Stimulated activated CD4-positive, alpha-beta T cell treated with anti-CD3 and anti-CD28 coated beads, TNF-alpha, amount 100 ng/mL, for 1 hour (primary cell): ENCODE data around the gene GAL.

Experiments used
- DNase-seq, 3 donors: peaks; one replicate each; pipeline ENCODE4 v3.0.0-alpha.2; 2020; ENCODE audit warnings: low read depth in 3 of 3, low spot score in 1 of 3

Gene GAL

GRCh38 chr11:68680541-68681231 lies 3.7 kb upstream of the GAL start:
- DNase-seq = no peak

- no peak for DNase-seq
Measured at GRCh38 chr11:68682531-68682961, 1.8 kb upstream of the GAL start.

DNA sequence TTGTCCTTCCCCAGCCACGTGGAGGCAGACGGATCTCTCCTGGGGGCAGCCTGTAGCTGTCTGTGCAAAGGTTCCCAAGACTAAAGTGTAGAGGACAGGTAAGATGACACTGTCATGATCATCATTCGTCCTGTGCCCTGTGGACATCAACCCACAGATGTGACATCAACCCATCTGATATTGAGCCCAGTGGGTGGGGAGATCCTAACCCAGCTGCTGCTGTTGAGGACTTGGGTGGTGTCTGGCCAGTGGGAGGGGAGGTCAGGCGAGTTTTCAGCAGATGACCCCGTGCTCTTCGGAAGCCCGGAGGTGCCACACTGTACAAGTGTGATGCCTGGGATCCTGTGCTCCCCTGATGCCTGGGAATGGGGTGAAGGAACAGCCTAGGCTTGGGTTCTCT lies 1.2 kb upstream of the GAL start:
- no peak for DNase-seq

GRCh38 chr11:68683536-68684384 lies 584 bp upstream of the GAL start:
- DNase-seq = no peak

- DNase-seq = no peak
Measured at GRCh38 chr11:68685656-68686380, 1.5 kb downstream of the GAL start.

DNA sequence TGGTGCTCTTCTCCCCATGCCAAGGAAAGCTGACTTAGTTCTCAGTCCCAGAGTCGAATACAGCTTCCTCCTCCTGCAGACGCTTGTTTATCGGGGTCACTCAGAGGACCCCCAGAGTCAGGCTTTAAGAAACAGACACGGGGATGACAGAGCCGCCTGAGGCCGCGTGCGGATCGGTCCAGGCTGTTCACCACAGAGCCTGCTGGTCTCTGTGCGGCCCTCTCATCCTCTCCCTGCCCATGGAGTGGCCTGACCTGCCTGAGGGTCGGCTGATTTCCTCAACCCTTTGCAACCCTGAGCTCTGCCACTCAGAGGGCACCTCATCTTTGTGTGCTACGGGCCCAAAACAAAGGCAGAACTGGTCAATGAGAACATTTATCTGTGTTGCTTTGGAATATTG lies 2.1 kb downstream of the GAL start:
- no peak for DNase-seq

GRCh38 chr11:68687311-68687710 lies 3.0 kb downstream of the GAL start:
- DNase-seq = no peak

GRCh38 chr11:68687986-68688385 lies 3.6 kb downstream of the GAL start:
- no peak for DNase-seq

DNA sequence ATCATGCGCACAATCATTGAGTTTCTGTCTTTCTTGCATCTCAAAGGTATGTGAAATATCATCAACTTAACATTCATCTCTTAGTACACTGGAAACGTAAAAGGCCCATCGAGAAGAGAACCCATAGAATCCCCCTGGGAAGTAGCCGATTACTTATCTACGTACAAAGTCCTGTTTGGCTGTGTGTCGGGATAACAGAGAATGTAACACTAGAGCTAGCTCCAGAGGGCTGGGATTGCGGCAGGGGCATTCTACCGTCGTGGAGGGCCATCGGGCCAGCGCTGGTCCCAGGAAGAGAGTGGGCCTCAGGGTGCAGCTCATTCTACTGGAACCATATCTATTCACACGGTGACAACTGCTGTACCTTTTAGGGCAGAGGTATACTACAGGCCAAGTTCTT lies 4.5 kb downstream of the GAL start:
- DNase-seq = no peak

DNA sequence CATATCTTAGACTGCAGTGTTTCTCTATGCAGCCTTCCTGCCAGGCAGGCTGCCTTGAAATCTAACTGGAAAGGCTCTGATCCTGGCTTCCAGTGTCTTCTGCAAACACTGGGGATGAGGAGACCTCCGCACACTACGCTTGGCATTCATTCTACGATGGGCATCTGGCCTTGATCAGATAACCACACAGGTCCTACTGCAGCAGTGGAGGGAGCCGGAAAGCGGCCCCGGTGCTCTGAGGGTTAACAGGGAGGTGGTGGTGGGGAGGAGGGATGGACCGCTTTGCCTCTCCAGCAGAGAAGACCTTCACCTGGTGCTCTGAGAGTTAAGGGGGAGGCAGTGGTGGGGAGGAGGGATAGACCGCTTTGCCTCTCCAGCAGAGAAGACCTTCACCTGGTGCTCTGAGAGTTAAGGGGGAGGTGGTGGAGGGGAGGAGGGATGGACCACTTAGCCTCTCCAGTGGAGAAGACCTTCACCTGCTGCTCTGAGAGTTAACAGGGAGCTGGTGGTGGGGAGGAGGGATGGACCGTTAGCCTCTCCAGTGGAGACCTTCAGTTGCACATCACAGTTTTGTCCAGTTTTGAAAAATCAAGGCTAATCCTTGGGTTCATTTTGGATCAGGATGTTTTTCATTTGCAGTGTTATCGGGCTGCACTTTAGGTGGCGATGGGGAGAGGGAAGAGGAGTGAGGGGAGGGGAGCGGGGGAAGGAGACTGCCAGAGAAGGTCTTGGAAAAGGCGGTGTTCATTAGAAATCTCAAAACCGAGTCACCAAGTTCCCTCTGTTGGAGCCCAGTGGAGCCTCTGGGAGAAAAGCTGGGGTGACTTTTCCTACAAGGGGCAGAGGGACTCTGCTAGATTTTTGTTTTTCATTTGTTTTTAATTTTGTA lies 5.6 kb downstream of the GAL start:
- DNase-seq = no peak

- no peak for DNase-seq
Measured at GRCh38 chr11:68690671-68691401, 6.5 kb downstream of the GAL start.

GRCh38 chr11:68691402-68691784 lies 7.0 kb downstream of the GAL start:
- no peak for DNase-seq

- DNase-seq = no peak
Measured at GRCh38 chr11:68692115-68692514, 7.8 kb downstream of the GAL start.

- DNase-seq = no peak
Measured at GRCh38 chr11:68692871-68693483, 8.6 kb downstream of the GAL start.

- no peak for DNase-seq
Measured at GRCh38 chr11:68693484-68693882, 9.1 kb downstream of the GAL start.

GRCh38 chr11:68694431-68695297 lies 10.3 kb downstream of the GAL start:
- DNase-seq = no peak

DNA sequence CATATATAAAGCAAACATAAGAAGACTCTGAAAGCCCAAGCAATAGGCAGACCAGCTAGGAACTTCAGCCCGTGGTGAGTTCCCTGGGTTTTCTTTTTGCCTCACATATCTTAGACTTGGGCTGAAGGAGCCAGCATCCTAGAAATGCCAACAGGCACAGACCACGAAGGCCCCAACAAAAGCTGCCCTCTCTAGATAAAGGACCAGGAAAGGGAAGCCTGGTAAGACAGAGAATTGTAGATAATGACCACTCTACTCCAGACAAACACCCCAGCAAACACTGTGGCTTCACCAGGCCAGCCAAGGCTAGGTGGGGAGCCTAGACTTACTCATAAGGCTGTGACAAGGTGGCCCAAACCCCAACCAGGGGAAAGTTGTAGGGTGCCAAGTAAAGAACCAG lies 11.2 kb downstream of the GAL start:
- no peak for DNase-seq

DNA sequence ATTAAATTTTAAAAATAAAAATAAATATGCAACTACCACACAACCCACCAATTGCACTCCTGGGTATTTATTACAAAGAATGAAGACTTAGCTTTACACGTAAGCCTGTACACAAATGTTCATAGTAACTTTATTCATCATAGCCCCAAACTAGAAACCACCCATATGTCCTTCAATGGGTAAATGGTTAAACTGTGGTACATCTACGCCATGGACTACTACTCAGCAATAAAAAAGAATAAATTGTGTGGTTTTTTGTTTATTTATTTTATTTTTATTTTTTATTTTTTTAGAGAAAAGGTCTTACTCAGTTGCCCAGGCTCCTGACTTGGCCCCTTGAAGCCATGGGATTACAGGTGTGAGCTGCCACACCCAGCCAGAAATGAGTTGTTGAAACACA lies 14.6 kb downstream of the GAL start:
- DNase-seq = no peak

- no peak for DNase-seq
Measured at GRCh38 chr11:68704887-68705286, 20.5 kb downstream of the GAL start.
